Activated naive CD4-positive, alpha-beta T cell treated with anti-CD3 and anti-CD28 coated beads, Interleukin-2, amount 10 ng/mL, durations not matched to agents 7 days and 5 days (primary cell): ENCODE results near the gene WASHC3.

Source experiments
- CTCF ChIA-PET: fragments of 350-600 bp; sonication (Branson Sonifier 250); formaldehyde crosslinking; loops from one replicate; lab custom pipeline; 2021; ENCODE audit warnings: antibody characterized with exemption; lab: Charles Lee
- DNase-seq: peaks from one replicate; pipeline ENCODE4 v3.0.0-alpha.2; 2020
- H3K27ac Mint-ChIP-seq: one replicate; pipeline ENCODE4 v1.8.0; 2021; ENCODE audit warnings: mild to moderate bottlenecking, moderate library complexity, mixed read lengths
- H3K27me3 Mint-ChIP-seq: one replicate; pipeline ENCODE4 v1.8.0; 2021; ENCODE audit warnings: mild to moderate bottlenecking, mixed read lengths
- H3K36me3 Mint-ChIP-seq: one replicate; pipeline ENCODE4 v1.8.0; 2021; ENCODE audit warnings: mixed read lengths
- H3K4me1 Mint-ChIP-seq: one replicate; pipeline ENCODE4 v1.8.0; 2021; ENCODE audit warnings: mixed read lengths
- H3K4me3 Mint-ChIP-seq: one replicate; pipeline ENCODE4 v1.8.0; 2021; ENCODE audit warnings: mild to moderate bottlenecking, moderate library complexity, mixed read lengths
- H3K9me3 Mint-ChIP-seq: one replicate; pipeline ENCODE4 v1.8.0; 2021; ENCODE audit warnings: mixed read lengths

The WASHC3 gene

GRCh38 chr12:102063069-102063468 lies 1.3 kb upstream of the WASHC3 start:
- peaks cover 26% of the 10 kb centered on the region for H3K36me3 Mint-ChIP-seq
- CTCF ChIA-PET: no interaction called here
- H3K9me3 Mint-ChIP-seq: peaks cover 6% of the 10 kb centered on the region
- H3K4me1 Mint-ChIP-seq: peaks cover 53% of the 10 kb centered on the region
- H3K27me3 Mint-ChIP-seq: peaks cover 8% of the 10 kb centered on the region
- no peak overlapping the region for H3K27ac Mint-ChIP-seq
- DNase-seq: no peak
- no peak overlapping the region for H3K4me3 Mint-ChIP-seq

- Mint-ChIP-seq H3K9me3 (peaks cover 6% of the 10 kb centered on the region), H3K27me3 (peaks cover 8% of the 10 kb centered on the region), H3K4me1 (peaks cover 56% of the 10 kb centered on the region), H3K4me3 (peak overlapping the region; percentile 90), H3K36me3 (peaks cover 33% of the 10 kb centered on the region), H3K27ac (peak overlapping the region; percentile 97)
- CTCF ChIA-PET: interaction anchor here (0.6 kb wide), 1 partner anchor 18 kb away, joined by 3 read pairs; no protein-coding TSS in a partner anchor
- DNase-seq: no peak
These were observed 622 bp upstream of the WASHC3 start for GRCh38 chr12:102062419-102062806.

- peak; percentile 25 for DNase-seq
- Mint-ChIP-seq H3K9me3 (peaks cover 6% of the 10 kb centered on the region), H3K4me1 (peaks cover 64% of the 10 kb centered on the region), H3K27ac (peak overlapping the region; percentile 97), H3K4me3 (peak overlapping the region; percentile 90), H3K27me3 (peaks cover 8% of the 10 kb centered on the region), H3K36me3 (peaks cover 44% of the 10 kb centered on the region)
- CTCF ChIA-PET: no interaction called here
These were observed 663 bp downstream of the WASHC3 start for GRCh38 chr12:102061096-102061559.

GRCh38 chr12:102059343-102059742 lies 2.4 kb downstream of the WASHC3 start:
- CTCF ChIA-PET: no interaction called here
- peaks cover 3% of the 10 kb centered on the region for H3K27me3 Mint-ChIP-seq
- peak overlapping the region; percentile 93 for H3K27ac Mint-ChIP-seq
- peak overlapping the region; percentile 44 for H3K4me3 Mint-ChIP-seq
- peak; percentile 29 for DNase-seq
- peaks cover 59% of the 10 kb centered on the region for H3K36me3 Mint-ChIP-seq
- peaks cover 6% of the 10 kb centered on the region for H3K9me3 Mint-ChIP-seq
- peaks cover 69% of the 10 kb centered on the region for H3K4me1 Mint-ChIP-seq

- DNase-seq: no peak
- peaks cover 2% of the 10 kb centered on the region for H3K9me3 Mint-ChIP-seq
- CTCF ChIA-PET: no interaction called here
- no peak overlapping the region for H3K4me3 Mint-ChIP-seq
- no peaks in the 10 kb centered on the region for H3K27me3 Mint-ChIP-seq
- peaks cover 40% of the 10 kb centered on the region for H3K4me1 Mint-ChIP-seq
- no peak overlapping the region for H3K27ac Mint-ChIP-seq
- peaks cover 73% of the 10 kb centered on the region for H3K36me3 Mint-ChIP-seq
These were observed 7.4 kb downstream of the WASHC3 start for GRCh38 chr12:102054345-102054744.

- Mint-ChIP-seq H3K4me3 (no peak overlapping the region), H3K27me3 (no peaks in the 10 kb centered on the region), H3K36me3 (peaks cover 72% of the 10 kb centered on the region), H3K4me1 (peaks cover 30% of the 10 kb centered on the region), H3K27ac (no peak overlapping the region), H3K9me3 (no peaks in the 10 kb centered on the region)
- CTCF ChIA-PET: no interaction called here
- DNase-seq: no peak
These were observed 8.8 kb downstream of the WASHC3 start for GRCh38 chr12:102053062-102053349.

GRCh38 chr12:102052192-102053061 lies 9.4 kb downstream of the WASHC3 start:
- Mint-ChIP-seq H3K27ac (no peak overlapping the region), H3K4me1 (peaks cover 26% of the 10 kb centered on the region), H3K27me3 (no peaks in the 10 kb centered on the region), H3K36me3 (peaks cover 70% of the 10 kb centered on the region), H3K9me3 (no peaks in the 10 kb centered on the region), H3K4me3 (no peak overlapping the region)
- no peak for DNase-seq
- CTCF ChIA-PET: no interaction called here

- DNase-seq: no peak
- no peaks in the 10 kb centered on the region for H3K9me3 Mint-ChIP-seq
- peaks cover 21% of the 10 kb centered on the region for H3K4me1 Mint-ChIP-seq
- H3K4me3 Mint-ChIP-seq: no peak overlapping the region
- CTCF ChIA-PET: no interaction called here
- no peak overlapping the region for H3K27ac Mint-ChIP-seq
- H3K27me3 Mint-ChIP-seq: no peaks in the 10 kb centered on the region
- peaks cover 65% of the 10 kb centered on the region for H3K36me3 Mint-ChIP-seq
These were observed 10.3 kb downstream of the WASHC3 start for GRCh38 chr12:102051431-102051965.

GRCh38 chr12:102050660-102051430 lies 10.9 kb downstream of the WASHC3 start:
- peak overlapping the region; percentile 37 for H3K27ac Mint-ChIP-seq
- peaks cover 19% of the 10 kb centered on the region for H3K4me1 Mint-ChIP-seq
- H3K9me3 Mint-ChIP-seq: no peaks in the 10 kb centered on the region
- CTCF ChIA-PET: no interaction called here
- DNase-seq: no peak
- no peaks in the 10 kb centered on the region for H3K27me3 Mint-ChIP-seq
- peaks cover 62% of the 10 kb centered on the region for H3K36me3 Mint-ChIP-seq
- H3K4me3 Mint-ChIP-seq: no peak overlapping the region

GRCh38 chr12:102043928-102044327 lies 17.9 kb downstream of the WASHC3 start:
- H3K9me3 Mint-ChIP-seq: no peaks in the 10 kb centered on the region
- peak; percentile 64 for DNase-seq
- no peaks in the 10 kb centered on the region for H3K27me3 Mint-ChIP-seq
- H3K27ac Mint-ChIP-seq: peak overlapping the region; percentile 77
- peaks cover 34% of the 10 kb centered on the region for H3K36me3 Mint-ChIP-seq
- peaks cover 18% of the 10 kb centered on the region for H3K4me1 Mint-ChIP-seq
- peak overlapping the region; percentile 10 for H3K4me3 Mint-ChIP-seq
- CTCF ChIA-PET: interaction anchor here (0.8 to 0.9 kb wide), 2 partner anchors 18 to 27 kb away, joined by 3 read pairs; partner anchors contain the start of gene WASHC3

- peaks cover 54% of the 10 kb centered on the region for H3K36me3 Mint-ChIP-seq
- no peaks in the 10 kb centered on the region for H3K9me3 Mint-ChIP-seq
- H3K4me3 Mint-ChIP-seq: no peak overlapping the region
- no peak for DNase-seq
- CTCF ChIA-PET: no interaction called here
- no peaks in the 10 kb centered on the region for H3K27me3 Mint-ChIP-seq
- no peaks in the 10 kb centered on the region for H3K4me1 Mint-ChIP-seq
- H3K27ac Mint-ChIP-seq: no peak overlapping the region
These were observed 27.6 kb downstream of the WASHC3 start for GRCh38 chr12:102033991-102034745.

GRCh38 chr12:102031852-102032251 lies 29.9 kb downstream of the WASHC3 start:
- H3K4me3 Mint-ChIP-seq: no peak overlapping the region
- no peak for DNase-seq
- H3K36me3 Mint-ChIP-seq: peaks cover 46% of the 10 kb centered on the region
- CTCF ChIA-PET: no interaction called here
- H3K27ac Mint-ChIP-seq: no peak overlapping the region
- no peaks in the 10 kb centered on the region for H3K4me1 Mint-ChIP-seq
- H3K27me3 Mint-ChIP-seq: no peaks in the 10 kb centered on the region
- no peaks in the 10 kb centered on the region for H3K9me3 Mint-ChIP-seq

GRCh38 chr12:102029141-102029540 lies 32.6 kb downstream of the WASHC3 start:
- no peak for DNase-seq
- H3K4me3 Mint-ChIP-seq: no peak overlapping the region
- no peaks in the 10 kb centered on the region for H3K27me3 Mint-ChIP-seq
- H3K27ac Mint-ChIP-seq: no peak overlapping the region
- no peaks in the 10 kb centered on the region for H3K4me1 Mint-ChIP-seq
- H3K36me3 Mint-ChIP-seq: peaks cover 33% of the 10 kb centered on the region
- no peaks in the 10 kb centered on the region for H3K9me3 Mint-ChIP-seq
- CTCF ChIA-PET: no interaction called here

GRCh38 chr12:102026728-102027127 lies 35.1 kb downstream of the WASHC3 start:
- Mint-ChIP-seq H3K36me3 (peaks cover 31% of the 10 kb centered on the region), H3K9me3 (no peaks in the 10 kb centered on the region), H3K4me3 (no peak overlapping the region), H3K4me1 (no peaks in the 10 kb centered on the region), H3K27me3 (no peaks in the 10 kb centered on the region), H3K27ac (no peak overlapping the region)
- DNase-seq: no peak
- CTCF ChIA-PET: no interaction called here
